ENCODE data around the gene ERBB2.

DNA sequence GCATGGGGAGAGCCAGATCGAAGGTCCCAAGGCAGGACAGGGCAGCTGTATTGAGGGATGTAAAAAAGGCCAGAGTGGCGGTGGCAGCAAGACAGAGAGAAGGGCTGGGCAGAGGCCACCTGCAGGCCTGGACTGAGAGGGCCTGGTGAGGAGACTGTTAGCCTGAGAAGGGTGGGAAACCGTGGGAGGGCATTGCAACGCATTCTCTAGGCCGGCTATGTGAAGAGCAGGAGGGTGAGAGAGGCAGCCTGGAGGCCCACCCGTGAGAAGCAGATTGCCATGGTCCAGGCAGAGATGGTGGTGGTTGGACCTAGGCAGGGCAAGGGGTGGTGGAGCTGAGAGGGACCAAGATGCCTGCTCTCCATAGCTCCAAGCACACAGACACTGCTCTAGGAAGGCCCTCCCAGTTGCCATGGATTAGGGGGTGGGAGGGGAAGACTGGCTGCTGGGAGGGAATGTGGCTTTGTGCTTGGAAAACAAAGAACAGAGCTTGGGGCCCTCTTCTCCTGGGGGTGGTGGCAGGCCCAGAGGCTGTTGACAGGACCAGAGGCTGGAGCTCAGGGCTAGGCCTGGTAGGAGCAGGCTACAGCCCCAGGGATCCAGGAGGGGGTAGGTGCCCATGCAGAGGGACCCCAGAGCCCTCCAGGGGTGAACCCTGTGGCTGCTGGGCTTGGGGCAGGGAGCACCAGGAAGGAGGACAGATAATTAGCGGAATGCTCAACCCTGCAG is 47.1 kb upstream of the ERBB2 start:
- no peak for TF ChIP-seq EZH2 (IDR thresholded peaks at IDR 0.05)
- TF ChIP-seq POLR2AphosphoS5 (IDR thresholded peaks at IDR 0.05; ENCODE audit: borderline replicate concordance, low read depth, low read length), result no peak
- TF ChIP-seq FOXP2 (optimal IDR thresholded peaks at IDR 0.05; ENCODE audit: control extremely low read depth, extremely low read length, insufficient read depth), result no peak
